MG63 (cell line): ENCODE results near the gene ADGRB3. TPM values are rescaled to one million over a fixed set of nuclear protein-coding genes. Genes with fewer than 3 reads are reported as not detected.
"Not testable (repeated sequence)": the region's sequence is repeated elsewhere in the genome, so short reads cannot be mapped to it uniquely, and the experiment has no call there.

Source experiments
- DNase-seq: peaks from one replicate; pipeline ENCODE4 v3.0.0-alpha.2; 2020
- H3K27me3 ChIP-seq: fragments of 250-450 bp; sonication (Bioruptor Pico); 2 replicates; pipeline ENCODE4 v1.5.1; 2020; ENCODE audit warnings: mild to moderate bottlenecking, moderate library complexity
- H3K36me3 ChIP-seq: fragments of 250-450 bp; sonication (Bioruptor Pico); 2 replicates; pipeline ENCODE4 v1.5.1; 2020; ENCODE audit warnings: mild to moderate bottlenecking, moderate library complexity
- H3K4me3 ChIP-seq: fragments of 250-450 bp; sonication (Bioruptor Pico); 2 replicates; pipeline ENCODE4 v1.5.1; 2020; ENCODE audit warnings: mild to moderate bottlenecking, moderate library complexity
- H3K9me3 ChIP-seq: fragments of 250-450 bp; sonication (Bioruptor Pico); 2 replicates; pipeline ENCODE4 v1.5.1; 2020; ENCODE audit warnings: mild to moderate bottlenecking, moderate library complexity
- total RNA-seq: library from RNA; depleted of rRNA; stranded (reverse); fragments of >200 nt; shearing (Covaris generic); gene quantifications from 2 replicates; pipeline ENCODE4 v1.2.3, GENCODE V29; 2014; ENCODE audit warnings: low replicate concordance

Gene ADGRB3
- total RNA-seq, 1 experiment from 2014 or later, result not detected

- not testable (repeated sequence) for H3K36me3 ChIP-seq, H3K27me3 ChIP-seq, H3K4me3 ChIP-seq, H3K9me3 ChIP-seq, DNase-seq
Observed at GRCh38 chr6:68981668-68982067, 346.6 kb downstream of the ADGRB3 start.

- Histone ChIP-seq H3K27me3 (no peaks in the 10 kb centered on the region), H3K36me3 (no peaks in the 10 kb centered on the region), H3K9me3 (no peaks in the 10 kb centered on the region), H3K4me3 (no peak overlapping the region)
- DNase-seq, result no peak
Observed at GRCh38 chr6:68988698-68989097, 353.6 kb downstream of the ADGRB3 start.

GRCh38 chr6:68990317-68990716 lies 355.2 kb downstream of the ADGRB3 start:
- Histone ChIP-seq H3K27me3 (no peaks in the 10 kb centered on the region), H3K4me3 (no peak overlapping the region), H3K36me3 (no peaks in the 10 kb centered on the region), H3K9me3 (no peaks in the 10 kb centered on the region)
- DNase-seq, result no peak

DNA sequence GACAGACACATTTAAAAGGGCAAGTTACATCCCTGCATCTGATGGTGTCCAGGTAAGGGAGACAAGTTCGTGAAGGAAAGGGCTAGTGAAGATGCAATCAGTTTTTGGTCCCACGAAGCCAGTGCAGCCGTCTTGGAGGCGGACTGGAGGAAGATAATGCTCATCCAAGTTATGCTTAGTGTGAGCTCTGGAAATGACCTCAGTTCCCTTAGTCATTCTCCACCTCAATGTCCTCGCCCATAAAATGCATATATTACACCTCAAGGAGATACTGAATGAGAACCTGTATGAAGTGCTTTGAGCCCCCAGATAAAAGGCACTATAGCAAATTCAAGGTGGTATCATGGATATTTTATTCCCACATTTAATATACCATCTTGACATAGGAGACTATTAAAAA lies 358.8 kb downstream of the ADGRB3 start:
- Histone ChIP-seq H3K36me3 (no peaks in the 10 kb centered on the region), H3K4me3 (no peak overlapping the region), H3K9me3 (no peaks in the 10 kb centered on the region), H3K27me3 (no peaks in the 10 kb centered on the region)
- no peak for DNase-seq

GRCh38 chr6:68994521-68994920 lies 359.4 kb downstream of the ADGRB3 start:
- Histone ChIP-seq H3K36me3 (no peaks in the 10 kb centered on the region), H3K4me3 (no peak overlapping the region), H3K9me3 (no peaks in the 10 kb centered on the region), H3K27me3 (no peaks in the 10 kb centered on the region)
- no peak for DNase-seq

GRCh38 chr6:69005199-69005598 lies 370.1 kb downstream of the ADGRB3 start:
- Histone ChIP-seq H3K27me3 (no peaks in the 10 kb centered on the region), H3K4me3 (no peak overlapping the region), H3K9me3 (no peaks in the 10 kb centered on the region), H3K36me3 (no peaks in the 10 kb centered on the region)
- DNase-seq, result no peak

DNA sequence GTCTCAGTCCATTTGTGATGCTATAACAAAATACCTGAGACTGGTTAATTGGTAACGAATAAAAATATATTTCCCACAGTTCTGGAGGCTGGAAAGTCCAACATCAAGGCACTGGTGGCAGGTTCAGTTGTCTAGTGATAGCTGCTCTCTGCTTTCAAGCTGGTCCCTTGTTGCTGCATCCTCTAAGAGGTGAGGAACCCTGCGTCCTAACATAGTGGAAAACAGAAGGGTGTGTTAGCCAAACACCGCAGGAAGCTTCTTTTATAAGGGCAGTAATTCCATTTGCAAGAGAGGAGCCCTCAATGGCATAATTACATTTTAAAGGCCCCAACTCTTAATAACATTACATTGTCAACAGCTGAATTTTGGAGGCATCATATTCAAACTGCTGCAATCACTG lies 372.7 kb downstream of the ADGRB3 start:
- H3K4me3 ChIP-seq, result no peak overlapping the region
- no peak for DNase-seq
- no peaks in the 10 kb centered on the region for H3K36me3 ChIP-seq
- H3K27me3 ChIP-seq, result no peaks in the 10 kb centered on the region
- no peaks in the 10 kb centered on the region for H3K9me3 ChIP-seq

DNA sequence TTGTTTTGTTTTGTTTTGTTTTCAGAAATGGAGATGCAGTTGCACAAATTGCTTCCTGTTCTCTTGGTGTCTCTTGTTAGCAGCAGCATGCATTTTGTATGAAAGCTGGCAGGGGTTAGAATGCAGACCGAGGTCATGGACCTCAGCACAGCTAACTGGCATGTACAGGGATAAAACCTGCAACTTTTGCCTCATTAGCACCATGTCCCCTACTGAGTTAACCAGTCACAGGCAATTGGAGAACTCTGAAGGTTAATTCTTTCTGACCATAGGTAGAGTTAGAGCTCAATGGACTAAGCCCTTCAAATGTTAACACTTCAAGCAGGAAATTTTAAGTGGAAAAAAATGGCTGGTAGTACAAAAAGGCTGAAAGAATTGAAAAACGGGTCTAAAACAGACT lies 377.1 kb downstream of the ADGRB3 start:
- Histone ChIP-seq H3K36me3 (no peaks in the 10 kb centered on the region), H3K27me3 (no peaks in the 10 kb centered on the region), H3K9me3 (no peaks in the 10 kb centered on the region), H3K4me3 (no peak overlapping the region)
- no peak for DNase-seq

DNA sequence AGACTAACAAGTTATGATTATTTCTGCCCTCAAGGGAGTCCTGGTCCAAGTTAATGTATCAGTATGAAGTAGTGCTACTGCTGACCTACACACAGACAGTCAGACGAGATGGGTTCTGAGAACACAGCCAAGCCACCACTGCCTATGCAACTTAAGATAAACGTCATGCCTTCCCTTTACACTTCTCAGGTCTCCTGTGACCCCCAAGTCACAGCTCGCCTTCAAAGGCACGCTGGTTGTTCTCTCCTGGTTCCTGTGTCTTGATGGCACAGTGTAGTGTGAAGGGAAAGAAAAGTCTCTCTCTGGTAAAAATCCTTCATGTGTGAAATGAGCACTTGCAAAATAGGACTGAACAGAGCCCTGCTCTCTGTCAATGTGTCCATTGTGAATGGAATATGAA lies 377.8 kb downstream of the ADGRB3 start:
- H3K9me3 ChIP-seq, result no peaks in the 10 kb centered on the region
- H3K27me3 ChIP-seq, result no peaks in the 10 kb centered on the region
- H3K4me3 ChIP-seq, result no peak overlapping the region
- H3K36me3 ChIP-seq, result no peaks in the 10 kb centered on the region
- no peak for DNase-seq

GRCh38 chr6:69018906-69019305 lies 383.8 kb downstream of the ADGRB3 start:
- Histone ChIP-seq H3K9me3 (no peaks in the 10 kb centered on the region), H3K4me3 (no peak overlapping the region), H3K27me3 (no peaks in the 10 kb centered on the region), H3K36me3 (no peaks in the 10 kb centered on the region)
- DNase-seq, result no peak

GRCh38 chr6:69019832-69020231 lies 384.8 kb downstream of the ADGRB3 start:
- H3K27me3 ChIP-seq, result no peaks in the 10 kb centered on the region
- H3K4me3 ChIP-seq, result no peak overlapping the region
- no peaks in the 10 kb centered on the region for H3K36me3 ChIP-seq
- H3K9me3 ChIP-seq, result no peaks in the 10 kb centered on the region
- DNase-seq, result no peak

GRCh38 chr6:69022993-69023392 lies 387.9 kb downstream of the ADGRB3 start:
- Histone ChIP-seq H3K4me3 (no peak overlapping the region), H3K36me3 (no peaks in the 10 kb centered on the region), H3K9me3 (no peaks in the 10 kb centered on the region), H3K27me3 (no peaks in the 10 kb centered on the region)
- DNase-seq, result no peak

GRCh38 chr6:69026243-69026642 lies 391.2 kb downstream of the ADGRB3 start:
- Histone ChIP-seq H3K36me3 (no peaks in the 10 kb centered on the region), H3K4me3 (no peak overlapping the region), H3K27me3 (no peaks in the 10 kb centered on the region), H3K9me3 (no peaks in the 10 kb centered on the region)
- DNase-seq, result no peak

DNA sequence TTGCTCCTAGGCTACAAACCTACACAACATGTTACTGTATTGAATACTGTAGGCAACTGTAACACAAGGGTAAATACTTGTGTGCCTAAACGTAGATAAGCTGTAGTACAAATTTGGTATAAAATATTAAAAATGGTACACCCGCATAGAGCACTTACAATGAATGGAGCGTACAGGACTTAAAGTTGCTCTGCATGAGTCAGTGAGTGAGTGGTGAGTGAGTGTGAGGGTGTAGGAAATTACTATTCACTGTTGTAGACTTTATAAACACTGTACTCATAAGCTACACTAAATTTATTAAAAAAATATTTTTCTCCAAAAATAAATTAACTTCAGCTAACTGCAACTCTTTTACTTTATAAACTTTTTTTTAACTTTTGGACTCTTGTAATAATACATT lies 391.6 kb downstream of the ADGRB3 start:
- DNase-seq, result no peak
- Histone ChIP-seq H3K27me3 (no peaks in the 10 kb centered on the region), H3K9me3 (no peaks in the 10 kb centered on the region)

DNA sequence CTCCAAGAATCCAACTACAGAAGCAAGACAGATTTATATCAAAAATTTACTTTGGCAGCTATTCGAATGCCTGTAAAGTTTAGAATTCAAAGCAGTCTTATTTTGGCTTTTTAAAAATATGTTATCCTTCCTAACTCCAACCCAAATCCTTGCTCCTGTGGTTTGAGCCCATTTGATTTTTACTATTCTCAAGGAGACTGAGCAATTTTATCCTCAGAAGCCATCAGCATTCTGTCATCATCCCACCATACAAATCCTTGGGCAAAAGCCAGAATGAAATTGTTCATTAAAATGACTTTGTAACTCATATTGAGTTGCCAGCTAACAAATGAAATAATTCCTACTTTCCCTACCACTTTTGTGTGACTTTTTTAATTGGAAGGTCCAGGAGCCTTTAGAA lies 392.8 kb downstream of the ADGRB3 start:
- no peak for DNase-seq
- Histone ChIP-seq H3K9me3 (no peaks in the 10 kb centered on the region), H3K27me3 (no peaks in the 10 kb centered on the region), H3K4me3 (no peak overlapping the region), H3K36me3 (no peaks in the 10 kb centered on the region)

More for the DNA sequence above, 391.6 kb downstream of the ADGRB3 start:
- Histone ChIP-seq H3K36me3 (no peaks in the 10 kb centered on the region), H3K4me3 (no peak overlapping the region)

GRCh38 chr6:69038841-69039240 lies 403.8 kb downstream of the ADGRB3 start:
- Histone ChIP-seq H3K9me3 (no peaks in the 10 kb centered on the region), H3K4me3 (no peak overlapping the region), H3K27me3 (no peaks in the 10 kb centered on the region), H3K36me3 (no peaks in the 10 kb centered on the region)
- DNase-seq, result no peak

DNA sequence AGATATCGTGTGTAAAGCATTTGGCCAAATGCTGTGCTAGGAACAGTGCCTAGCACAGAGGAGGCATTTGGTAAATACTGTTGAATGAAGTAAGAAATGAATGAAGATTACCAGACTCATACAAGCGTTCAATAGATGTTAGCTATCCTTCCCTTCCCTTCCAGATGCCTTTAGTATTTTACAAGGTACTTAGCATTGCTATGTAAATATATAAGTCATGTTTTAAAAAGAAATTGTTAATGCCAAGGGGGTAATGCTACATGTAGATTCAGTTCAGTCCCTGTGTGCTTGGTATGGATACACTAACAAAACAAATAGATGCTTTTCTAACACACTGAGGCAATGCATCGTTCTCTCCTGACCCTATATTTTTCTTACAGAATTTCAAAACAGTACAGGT lies 407.2 kb downstream of the ADGRB3 start:
- no peak for DNase-seq
- no peaks in the 10 kb centered on the region for H3K9me3 ChIP-seq
- no peak overlapping the region for H3K4me3 ChIP-seq
- no peaks in the 10 kb centered on the region for H3K36me3 ChIP-seq
- no peaks in the 10 kb centered on the region for H3K27me3 ChIP-seq

DNA sequence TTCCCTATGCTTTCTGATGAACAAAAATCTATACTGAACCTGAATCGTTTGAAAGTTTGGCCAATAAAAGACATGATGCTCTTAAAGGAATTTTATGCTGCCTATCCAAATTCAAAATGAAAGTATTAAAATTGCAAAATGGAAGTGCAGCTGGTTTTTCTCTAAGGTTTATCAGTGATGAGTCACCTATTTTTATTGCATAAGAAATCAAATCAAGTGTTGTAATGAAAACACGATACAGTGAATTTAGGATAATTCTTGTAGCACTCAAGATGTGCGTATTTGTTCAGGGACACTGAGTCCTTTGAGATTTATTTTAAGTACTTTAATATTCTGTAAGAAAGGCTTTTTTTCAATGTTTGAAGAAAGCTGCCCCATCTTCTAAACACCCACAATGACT lies 409.5 kb downstream of the ADGRB3 start:
- DNase-seq, result no peak
- Histone ChIP-seq H3K9me3 (no peaks in the 10 kb centered on the region), H3K4me3 (no peak overlapping the region), H3K27me3 (no peaks in the 10 kb centered on the region), H3K36me3 (no peaks in the 10 kb centered on the region)

- no peaks in the 10 kb centered on the region for H3K36me3 ChIP-seq
- H3K27me3 ChIP-seq, result no peaks in the 10 kb centered on the region
- H3K9me3 ChIP-seq, result no peaks in the 10 kb centered on the region
- DNase-seq, result no peak
- H3K4me3 ChIP-seq, result no peak overlapping the region
Observed at GRCh38 chr6:69059413-69059812, 424.3 kb downstream of the ADGRB3 start.
